ENCODE results near the gene CFAP300.

DNA sequence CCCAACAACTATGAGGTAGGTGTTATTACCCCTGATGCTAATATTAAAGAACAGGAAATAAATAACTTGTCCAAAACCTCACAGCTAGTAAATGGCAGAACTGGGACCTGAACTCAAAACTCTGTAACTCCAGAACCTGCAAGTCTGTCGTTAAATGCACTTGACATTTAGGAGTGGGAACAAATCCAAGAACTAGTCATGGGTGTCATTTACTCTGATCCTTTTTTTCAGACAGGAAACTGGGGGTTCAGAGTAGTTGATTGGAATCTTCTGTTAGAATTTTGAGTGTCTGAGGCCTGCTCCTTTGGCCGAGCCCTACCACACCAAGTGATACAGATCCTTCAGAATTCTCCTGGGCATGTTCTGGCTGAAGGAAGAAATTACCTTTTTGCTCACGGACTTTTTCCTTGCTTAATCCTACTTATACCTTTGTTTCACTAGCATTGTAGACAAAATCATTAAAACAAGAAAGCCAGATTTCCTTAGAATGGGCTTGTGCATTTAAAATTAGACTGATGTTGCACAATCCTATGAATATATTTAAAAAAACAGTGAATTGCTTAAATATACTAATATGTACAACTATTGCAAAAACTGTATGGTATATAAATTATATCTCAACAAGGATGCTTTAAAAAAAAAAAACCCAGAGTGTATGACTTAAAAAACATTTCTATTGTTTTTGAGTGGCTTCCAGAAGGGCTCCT is 61.6 kb downstream of the CFAP300 start:
- TF ChIP-seq, protein P1, sequence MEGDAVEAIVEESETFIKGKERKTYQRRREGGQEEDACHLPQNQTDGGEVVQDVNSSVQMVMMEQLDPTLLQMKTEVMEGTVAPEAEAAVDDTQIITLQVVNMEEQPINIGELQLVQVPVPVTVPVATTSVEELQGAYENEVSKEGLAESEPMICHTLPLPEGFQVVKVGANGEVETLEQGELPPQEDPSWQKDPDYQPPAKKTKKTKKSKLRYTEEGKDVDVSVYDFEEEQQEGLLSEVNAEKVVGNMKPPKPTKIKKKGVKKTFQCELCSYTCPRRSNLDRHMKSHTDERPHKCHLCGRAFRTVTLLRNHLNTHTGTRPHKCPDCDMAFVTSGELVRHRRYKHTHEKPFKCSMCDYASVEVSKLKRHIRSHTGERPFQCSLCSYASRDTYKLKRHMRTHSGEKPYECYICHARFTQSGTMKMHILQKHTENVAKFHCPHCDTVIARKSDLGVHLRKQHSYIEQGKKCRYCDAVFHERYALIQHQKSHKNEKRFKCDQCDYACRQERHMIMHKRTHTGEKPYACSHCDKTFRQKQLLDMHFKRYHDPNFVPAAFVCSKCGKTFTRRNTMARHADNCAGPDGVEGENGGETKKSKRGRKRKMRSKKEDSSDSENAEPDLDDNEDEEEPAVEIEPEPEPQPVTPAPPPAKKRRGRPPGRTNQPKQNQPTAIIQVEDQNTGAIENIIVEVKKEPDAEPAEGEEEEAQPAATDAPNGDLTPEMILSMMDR (IDR thresholded peaks at IDR 0.05), result no peak
- TF ChIP-seq POLR2A (IDR thresholded peaks at IDR 0.05), result no peak

All from right lobe of liver (tissue), 4 donors.